Measurements from ENCODE around the gene P2RX7.
"Not testable (repeated sequence)": the region's sequence is repeated elsewhere in the genome, so short reads cannot be mapped to it uniquely, and the experiment has no call there.

The P2RX7 gene

GRCh38 chr12:121190523-121191031, 57.9 kb downstream of the P2RX7 start:
- H4K20me1 ChIP-seq (ENCODE audit: insufficient read depth, low read length) = no peaks in the 10 kb centered on the region
- no peaks in the 10 kb centered on the region for H3K36me3 ChIP-seq (replicated peaks; ENCODE audit: insufficient read depth, low read length)
- no peaks in the 10 kb centered on the region for H3K4me1 ChIP-seq (ENCODE audit: low read length)
- no peak overlapping the region for H3K9ac ChIP-seq (ENCODE audit: low read length)
- no peak for DNase-seq
- no peak overlapping the region for H2AFZ ChIP-seq (ENCODE audit: low read length)
- H3K9me3 ChIP-seq (replicated peaks; ENCODE audit: insufficient read depth, low read length) = no peaks in the 10 kb centered on the region
- H3K9me2 ChIP-seq (replicated peaks; ENCODE audit: insufficient read depth, low read length) = no peaks in the 10 kb centered on the region
- no peak overlapping the region for H3K4me3 ChIP-seq (ENCODE audit: low read length)
- no peaks in the 10 kb centered on the region for H3K27me3 ChIP-seq (replicated peaks; ENCODE audit: insufficient read depth, low read length)
- TF ChIP-seq CTCF (IDR thresholded peaks at IDR 0.05; ENCODE audit: low read length) (no peak), EZH2 (optimal IDR thresholded peaks at IDR 0.05; ENCODE audit: low read depth, low read length) (no peak), EZH2phosphoT487 (IDR thresholded peaks at IDR 0.05; ENCODE audit: low read length) (no peak)
- H3F3A ChIP-seq (ENCODE audit: insufficient read depth, low read length) = no peaks in the 10 kb centered on the region
- H3K4me2 ChIP-seq (ENCODE audit: low read depth, low read length) = no peak overlapping the region
- H3K79me2 ChIP-seq (ENCODE audit: low read length) = no peaks in the 10 kb centered on the region
- no peak overlapping the region for H3K27ac ChIP-seq (ENCODE audit: low read length)

- H2AFZ ChIP-seq (ENCODE audit: low read length) = no peak overlapping the region
- H3F3A ChIP-seq (ENCODE audit: insufficient read depth, low read length) = no peaks in the 10 kb centered on the region
- H4K20me1 ChIP-seq (ENCODE audit: insufficient read depth, low read length) = no peaks in the 10 kb centered on the region
- no peak overlapping the region for H3K9ac ChIP-seq (ENCODE audit: low read length)
- no peak overlapping the region for H3K4me2 ChIP-seq (ENCODE audit: low read depth, low read length)
- DNase-seq = no peak
- no peaks in the 10 kb centered on the region for H3K79me2 ChIP-seq (ENCODE audit: low read length)
- H3K4me1 ChIP-seq (ENCODE audit: low read length) = no peaks in the 10 kb centered on the region
- no peaks in the 10 kb centered on the region for H3K27me3 ChIP-seq (replicated peaks; ENCODE audit: insufficient read depth, low read length)
- H3K27ac ChIP-seq (ENCODE audit: low read length) = no peak overlapping the region
- H3K9me3 ChIP-seq (replicated peaks; ENCODE audit: insufficient read depth, low read length) = no peaks in the 10 kb centered on the region
- no peaks in the 10 kb centered on the region for H3K9me2 ChIP-seq (replicated peaks; ENCODE audit: insufficient read depth, low read length)
- H3K4me3 ChIP-seq (ENCODE audit: low read length) = no peak overlapping the region
- TF ChIP-seq EZH2phosphoT487 (IDR thresholded peaks at IDR 0.05; ENCODE audit: low read length) (no peak), EZH2 (optimal IDR thresholded peaks at IDR 0.05; ENCODE audit: low read depth, low read length) (no peak), CTCF (IDR thresholded peaks at IDR 0.05; ENCODE audit: low read length) (no peak)
- no peaks in the 10 kb centered on the region for H3K36me3 ChIP-seq (replicated peaks; ENCODE audit: insufficient read depth, low read length)
Measured at GRCh38 chr12:121191151-121191550, 58.5 kb downstream of the P2RX7 start.

GRCh38 chr12:121196902-121197301, 64.2 kb downstream of the P2RX7 start:
- H3K4me3 ChIP-seq (ENCODE audit: low read length) = no peak overlapping the region
- H3K27ac ChIP-seq (ENCODE audit: low read length) = no peak overlapping the region
- H2AFZ ChIP-seq (ENCODE audit: low read length) = no peak overlapping the region
- no peaks in the 10 kb centered on the region for H3K27me3 ChIP-seq (replicated peaks; ENCODE audit: insufficient read depth, low read length)
- DNase-seq = no peak
- H4K20me1 ChIP-seq (ENCODE audit: insufficient read depth, low read length) = no peaks in the 10 kb centered on the region
- H3K4me1 ChIP-seq (ENCODE audit: low read length) = no peaks in the 10 kb centered on the region
- H3K9me2 ChIP-seq (replicated peaks; ENCODE audit: insufficient read depth, low read length) = no peaks in the 10 kb centered on the region
- TF ChIP-seq EZH2 (optimal IDR thresholded peaks at IDR 0.05; ENCODE audit: low read depth, low read length) = no peak
- no peaks in the 10 kb centered on the region for H3K36me3 ChIP-seq (replicated peaks; ENCODE audit: insufficient read depth, low read length)
- no peaks in the 10 kb centered on the region for H3K9me3 ChIP-seq (replicated peaks; ENCODE audit: insufficient read depth, low read length)
- no peaks in the 10 kb centered on the region for H3F3A ChIP-seq (ENCODE audit: insufficient read depth, low read length)
- no peak overlapping the region for H3K9ac ChIP-seq (ENCODE audit: low read length)
- H3K79me2 ChIP-seq (ENCODE audit: low read length) = no peaks in the 10 kb centered on the region
- no peak overlapping the region for H3K4me2 ChIP-seq (ENCODE audit: low read depth, low read length)

- H3K9me2 ChIP-seq (replicated peaks; ENCODE audit: insufficient read depth, low read length) = no peaks in the 10 kb centered on the region
- H3K9ac ChIP-seq (ENCODE audit: low read length) = no peak overlapping the region
- no peak overlapping the region for H3K4me3 ChIP-seq (ENCODE audit: low read length)
- H3K9me3 ChIP-seq (replicated peaks; ENCODE audit: insufficient read depth, low read length) = no peaks in the 10 kb centered on the region
- H4K20me1 ChIP-seq (ENCODE audit: insufficient read depth, low read length) = no peaks in the 10 kb centered on the region
- no peaks in the 10 kb centered on the region for H3F3A ChIP-seq (ENCODE audit: insufficient read depth, low read length)
- DNase-seq = no peak
- TF ChIP-seq CTCF (IDR thresholded peaks at IDR 0.05; ENCODE audit: low read length) (no peak), EZH2 (optimal IDR thresholded peaks at IDR 0.05; ENCODE audit: low read depth, low read length) (no peak), EZH2phosphoT487 (IDR thresholded peaks at IDR 0.05; ENCODE audit: low read length) (no peak)
- H3K36me3 ChIP-seq (replicated peaks; ENCODE audit: insufficient read depth, low read length) = no peaks in the 10 kb centered on the region
- H3K4me1 ChIP-seq (ENCODE audit: low read length) = no peaks in the 10 kb centered on the region
- H3K27me3 ChIP-seq (replicated peaks; ENCODE audit: insufficient read depth, low read length) = no peaks in the 10 kb centered on the region
- H2AFZ ChIP-seq (ENCODE audit: low read length) = no peak overlapping the region
- no peaks in the 10 kb centered on the region for H3K79me2 ChIP-seq (ENCODE audit: low read length)
- H3K4me2 ChIP-seq (ENCODE audit: low read depth, low read length) = no peak overlapping the region
- H3K27ac ChIP-seq (ENCODE audit: low read length) = no peak overlapping the region
Measured at GRCh38 chr12:121198949-121199348, 66.3 kb downstream of the P2RX7 start.

GRCh38 chr12:121201140-121201539, 68.5 kb downstream of the P2RX7 start:
- H3K4me1 ChIP-seq (ENCODE audit: low read length); H2AFZ ChIP-seq (ENCODE audit: low read length); H4K20me1 ChIP-seq (ENCODE audit: insufficient read depth, low read length); H3K79me2 ChIP-seq (ENCODE audit: low read length); H3K9me3 ChIP-seq (replicated peaks; ENCODE audit: insufficient read depth, low read length); H3F3A ChIP-seq (ENCODE audit: insufficient read depth, low read length); H3K9ac ChIP-seq (ENCODE audit: low read length); H3K9me2 ChIP-seq (replicated peaks; ENCODE audit: insufficient read depth, low read length); H3K4me2 ChIP-seq (ENCODE audit: low read depth, low read length); DNase-seq; H3K36me3 ChIP-seq (replicated peaks; ENCODE audit: insufficient read depth, low read length); H3K4me3 ChIP-seq (ENCODE audit: low read length); H3K27ac ChIP-seq (ENCODE audit: low read length); H3K27me3 ChIP-seq (replicated peaks; ENCODE audit: insufficient read depth, low read length): not testable (repeated sequence)
